ENCODE measurements around the gene RBM10. TPM values are rescaled to one million over a fixed set of nuclear protein-coding genes. Genes with fewer than 3 reads are reported as not detected.
A peak's percentile ranks its signal among the peaks of the same experiment; 100 is the strongest.

Gene RBM10
- total and polyA plus RNA-seq, 7 donors, result 18.2 to 33.8 (median 25.0) TPM

DNA sequence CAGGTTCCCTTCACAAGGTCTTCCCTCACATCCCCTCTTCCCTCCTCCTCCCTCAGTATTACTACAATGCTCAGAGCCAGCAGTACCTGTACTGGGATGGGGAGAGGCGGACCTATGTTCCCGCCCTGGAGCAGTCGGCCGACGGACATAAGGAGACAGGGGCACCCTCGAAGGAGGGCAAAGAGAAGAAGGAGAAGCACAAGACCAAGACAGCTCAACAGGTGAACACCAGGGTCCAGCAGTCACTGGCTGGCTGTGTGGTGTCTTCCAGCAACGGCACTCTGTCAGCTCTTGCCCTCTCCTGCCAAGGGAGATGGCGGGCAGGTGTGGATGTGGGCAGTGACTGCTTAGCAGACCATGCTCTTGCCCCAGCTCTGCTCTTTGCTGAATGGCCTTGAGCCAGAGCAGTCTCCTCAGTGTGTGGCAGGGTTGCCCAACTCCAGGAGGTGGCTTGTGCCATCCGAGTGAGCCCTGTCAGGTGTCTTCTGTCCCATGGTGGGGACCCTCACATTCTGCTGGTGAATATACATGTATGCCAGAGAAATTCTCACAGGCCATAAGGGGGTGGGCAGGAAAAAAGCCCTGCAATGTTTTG is 37.2 kb downstream of the RBM10 start:
- Histone ChIP-seq H3K27me3 (ENCODE audit: insufficient read depth in 3 of 3, low read length in 2 of 3) (peaks cover 0 to 26% (median 0%) of the 10 kb centered on the region in 3 donors), H3K4me3 (no peak overlapping the region), H3K27ac (no peak overlapping the region), H3K9me3 (no peaks in the 10 kb centered on the region), H3K4me1 (no peaks in the 10 kb centered on the region), H3K36me3 (ENCODE audit: insufficient read depth in 1 of 2, low read depth in 1 of 2) (peaks cover 3 to 75% of the 10 kb centered on the region in 2 donors)
- WGBS, 3 donors, result 80 to 91% (median 86%) methylated on average over 8 to 9 of the region's 9 CpGs
- ATAC-seq (no peak), DNase-seq (no peak)
- TF ChIP-seq, protein P1, sequence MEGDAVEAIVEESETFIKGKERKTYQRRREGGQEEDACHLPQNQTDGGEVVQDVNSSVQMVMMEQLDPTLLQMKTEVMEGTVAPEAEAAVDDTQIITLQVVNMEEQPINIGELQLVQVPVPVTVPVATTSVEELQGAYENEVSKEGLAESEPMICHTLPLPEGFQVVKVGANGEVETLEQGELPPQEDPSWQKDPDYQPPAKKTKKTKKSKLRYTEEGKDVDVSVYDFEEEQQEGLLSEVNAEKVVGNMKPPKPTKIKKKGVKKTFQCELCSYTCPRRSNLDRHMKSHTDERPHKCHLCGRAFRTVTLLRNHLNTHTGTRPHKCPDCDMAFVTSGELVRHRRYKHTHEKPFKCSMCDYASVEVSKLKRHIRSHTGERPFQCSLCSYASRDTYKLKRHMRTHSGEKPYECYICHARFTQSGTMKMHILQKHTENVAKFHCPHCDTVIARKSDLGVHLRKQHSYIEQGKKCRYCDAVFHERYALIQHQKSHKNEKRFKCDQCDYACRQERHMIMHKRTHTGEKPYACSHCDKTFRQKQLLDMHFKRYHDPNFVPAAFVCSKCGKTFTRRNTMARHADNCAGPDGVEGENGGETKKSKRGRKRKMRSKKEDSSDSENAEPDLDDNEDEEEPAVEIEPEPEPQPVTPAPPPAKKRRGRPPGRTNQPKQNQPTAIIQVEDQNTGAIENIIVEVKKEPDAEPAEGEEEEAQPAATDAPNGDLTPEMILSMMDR (IDR thresholded peaks at IDR 0.05), result no peak
- intact Hi-C loops (cut with DNase I), result no loop called here

DNA sequence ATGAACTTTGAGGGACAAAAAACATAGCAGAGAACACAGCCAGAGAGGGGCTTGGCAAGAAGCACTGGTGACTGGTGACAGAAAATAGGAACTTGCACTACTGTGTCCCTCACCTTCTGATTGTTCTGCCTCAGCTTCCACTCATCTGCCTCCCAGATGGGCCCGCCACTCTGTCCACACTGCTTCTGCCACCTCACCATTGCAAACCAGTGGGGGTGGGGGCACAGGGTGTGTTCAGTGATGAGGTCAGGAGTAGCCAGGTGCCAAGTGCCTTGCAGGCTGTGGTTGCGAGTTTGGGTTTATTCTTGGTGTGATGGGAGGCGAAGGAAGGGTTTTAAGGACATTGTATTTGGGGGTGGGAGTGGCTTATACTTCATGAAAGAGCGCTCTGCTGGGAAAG is 39.5 kb downstream of the RBM10 start:
- DNase-seq, result no peak
- ATAC-seq, result peak in 1 of 4 donors; percentile 20

DNA sequence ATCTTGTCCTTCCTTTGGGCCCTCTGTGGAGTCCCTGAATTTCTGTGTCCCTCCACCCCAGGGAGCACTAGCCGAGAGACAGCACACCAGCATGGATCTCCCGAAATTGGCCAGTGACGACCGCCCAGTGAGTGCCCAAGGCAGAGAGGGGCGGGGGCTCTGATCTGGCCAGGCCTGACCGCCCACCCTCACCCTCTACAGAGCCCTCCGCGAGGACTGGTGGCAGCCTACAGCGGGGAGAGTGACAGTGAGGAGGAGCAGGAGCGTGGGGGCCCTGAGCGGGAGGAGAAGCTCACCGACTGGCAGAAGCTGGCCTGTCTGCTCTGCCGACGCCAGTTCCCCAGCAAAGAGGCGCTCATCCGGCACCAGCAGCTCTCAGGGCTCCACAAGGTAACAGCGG is 40.2 kb downstream of the RBM10 start:
- ATAC-seq, result no peak
- intact Hi-C loops (cut with DNase I), result no loop called here
- TF ChIP-seq, protein P1 (IDR thresholded peaks at IDR 0.05), result no peak
- no peak overlapping the region for H3K4me3 ChIP-seq
- no peak overlapping the region for H3K27ac ChIP-seq
- H3K4me1 ChIP-seq, result peaks cover under 1% of the 10 kb centered on the region
- 72 to 96% (median 90%) methylated on average over 7 to 17 of the region's 17 CpGs for WGBS, 3 donors
- H3K36me3 ChIP-seq (ENCODE audit: insufficient read depth in 1 of 2, low read depth in 1 of 2), result peaks cover 3 to 47% of the 10 kb centered on the region in 2 donors
- DNase-seq, result no peak
- H3K9me3 ChIP-seq, result no peaks in the 10 kb centered on the region
- H3K27me3 ChIP-seq (ENCODE audit: insufficient read depth in 3 of 3, low read length in 2 of 3), result peaks cover 0 to 7% (median 0%) of the 10 kb centered on the region in 3 donors

More for the DNA sequence above, 39.5 kb downstream of the RBM10 start:
- peaks cover 3 to 53% of the 10 kb centered on the region in 2 donors for H3K36me3 ChIP-seq (ENCODE audit: insufficient read depth in 1 of 2, low read depth in 1 of 2)
- peaks cover 0 to 7% (median 0%) of the 10 kb centered on the region in 3 donors for H3K27me3 ChIP-seq (ENCODE audit: insufficient read depth in 3 of 3, low read length in 2 of 3)
- 81 to 87% (median 84%) methylated on average over 3 to 4 of the region's 4 CpGs for WGBS, 3 donors
- TF ChIP-seq, protein P1 (IDR thresholded peaks at IDR 0.05), result no peak
- intact Hi-C loops (cut with DNase I), result no loop called here
- no peak overlapping the region for H3K4me3 ChIP-seq
- no peak overlapping the region for H3K27ac ChIP-seq
- H3K4me1 ChIP-seq, result no peaks in the 10 kb centered on the region
- no peaks in the 10 kb centered on the region for H3K9me3 ChIP-seq

DNA sequence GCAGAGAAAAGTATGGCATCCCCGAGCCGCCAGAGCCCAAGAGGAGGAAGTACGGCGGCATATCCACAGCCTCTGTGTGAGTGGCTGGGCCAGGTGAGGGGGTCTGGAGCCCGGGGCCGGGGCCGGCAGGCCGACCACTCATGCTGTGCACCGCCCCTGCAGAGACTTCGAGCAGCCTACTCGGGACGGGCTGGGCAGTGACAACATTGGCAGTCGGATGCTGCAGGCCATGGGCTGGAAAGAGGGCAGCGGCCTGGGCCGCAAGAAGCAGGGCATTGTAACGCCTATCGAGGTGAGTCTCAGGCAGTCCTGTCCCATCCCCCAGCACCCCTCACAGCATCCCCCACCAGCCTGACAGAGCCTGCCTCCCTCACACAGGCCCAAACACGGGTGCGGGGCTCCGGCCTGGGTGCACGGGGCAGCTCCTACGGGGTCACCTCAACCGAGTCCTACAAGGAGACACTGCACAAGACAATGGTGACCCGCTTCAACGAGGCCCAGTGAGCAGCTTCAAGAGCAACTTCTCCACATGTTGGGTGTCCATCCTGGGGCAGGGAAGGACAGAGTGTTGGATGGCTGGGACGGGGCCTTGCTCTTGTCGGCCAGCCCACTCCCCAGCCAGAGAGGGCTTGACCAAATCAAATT is 41.2 kb downstream of the RBM10 start:
- WGBS, 3 donors, result 82 to 90% (median 84%) methylated on average over 19 to 27 of the region's 27 CpGs
- no peak overlapping the region for H3K27ac ChIP-seq
- peaks cover 3% of the 10 kb centered on the region for H3K4me1 ChIP-seq
- no peaks in the 10 kb centered on the region for H3K9me3 ChIP-seq
- no peak for DNase-seq
- H3K36me3 ChIP-seq (ENCODE audit: insufficient read depth in 1 of 2, low read depth in 1 of 2), result peaks cover 3 to 38% of the 10 kb centered on the region in 2 donors
- H3K4me3 ChIP-seq, result no peak overlapping the region
- no peak for ATAC-seq
- TF ChIP-seq, protein P1 (IDR thresholded peaks at IDR 0.05), result no peak
- H3K27me3 ChIP-seq (ENCODE audit: insufficient read depth in 3 of 3, low read length in 2 of 3), result peaks cover 0 to 7% (median 0%) of the 10 kb centered on the region in 3 donors
- intact Hi-C loops (cut with DNase I), result no loop called here
